GM18517 (cell line): ENCODE results near the gene GLDN.

Experiments used
- ATAC-seq: cut with Tn5 transposase; IDR thresholded peaks from one replicate; pipeline ENCODE4 v1.9.1; 2021; ENCODE audit warnings: mild to moderate bottlenecking, moderate library complexity; ENCODE audit not compliant: unreplicated experiment

GLDN gene

GRCh38 chr15:51322621-51323296 is 18.7 kb upstream of the GLDN start:
- ATAC-seq, result no peak

GRCh38 chr15:51323749-51324148 is 17.7 kb upstream of the GLDN start:
- no peak for ATAC-seq

GRCh38 chr15:51325167-51325566 is 16.3 kb upstream of the GLDN start:
- ATAC-seq, result no peak

- no peak for ATAC-seq
These were observed 14.4 kb upstream of the GLDN start for GRCh38 chr15:51327081-51327480.

GRCh38 chr15:51328926-51329325 is 12.5 kb upstream of the GLDN start:
- ATAC-seq, result no peak

DNA sequence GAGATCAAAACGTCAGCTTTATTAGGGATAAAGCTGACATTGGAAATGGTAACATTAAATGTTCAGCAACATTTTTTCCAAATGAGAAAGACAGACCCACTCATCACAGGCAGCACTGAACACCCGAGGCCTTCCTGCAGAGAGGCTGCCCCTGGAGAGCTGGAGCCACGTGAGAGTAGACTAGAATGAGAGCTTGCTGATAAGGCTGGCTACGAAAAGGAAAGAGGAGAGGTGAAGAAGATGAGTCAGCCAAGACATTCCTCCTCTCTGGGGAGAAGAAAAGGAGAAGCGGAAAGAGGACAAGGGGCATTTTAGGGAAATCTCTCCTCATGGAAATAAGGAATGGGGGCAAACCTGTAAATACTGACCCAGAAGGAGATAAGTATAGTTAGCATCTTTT is 10.3 kb upstream of the GLDN start:
- ATAC-seq, result no peak

DNA sequence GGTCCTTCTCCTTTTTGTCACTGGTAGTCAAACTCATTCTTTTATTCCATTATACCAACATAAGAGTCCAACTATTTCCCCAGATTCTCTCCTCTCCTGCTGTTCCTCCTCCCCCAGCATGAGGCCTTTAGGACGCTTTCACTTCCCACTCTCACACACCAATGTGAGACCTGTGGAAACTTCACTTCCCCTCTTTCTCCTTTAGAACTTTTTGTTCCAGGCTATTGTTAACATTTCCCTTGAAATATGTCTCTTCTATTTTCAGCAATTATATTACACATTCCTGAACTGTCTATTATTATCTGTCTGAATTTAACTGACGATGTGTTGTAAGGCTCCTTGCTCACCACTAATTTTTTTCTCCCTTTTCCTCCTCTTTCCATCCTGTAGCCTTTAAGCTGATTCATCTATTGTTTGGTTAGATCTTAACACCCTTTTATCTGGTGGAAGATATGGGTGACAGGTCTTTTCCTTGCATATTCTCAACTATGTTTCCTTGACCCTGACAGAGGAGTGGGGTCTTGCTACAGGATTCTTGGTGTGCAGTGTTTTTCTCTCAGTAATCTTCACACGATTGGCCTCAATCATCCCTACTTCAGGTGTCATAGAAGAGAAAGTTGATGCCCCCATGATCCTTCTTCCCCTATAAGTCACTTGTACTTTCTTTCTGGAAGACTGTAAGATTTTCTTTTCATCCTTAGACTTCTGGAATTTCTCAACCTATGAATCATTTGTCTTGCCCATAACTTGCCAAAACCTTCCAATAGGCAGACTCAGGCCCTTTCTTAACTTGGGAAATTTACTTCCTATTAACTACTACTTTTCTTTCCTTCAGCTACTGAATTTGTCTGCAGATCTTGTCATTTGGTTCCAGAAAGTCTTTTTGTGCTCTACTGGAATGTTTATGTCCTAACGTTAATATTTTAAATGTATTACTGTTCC is 9.0 kb upstream of the GLDN start:
- ATAC-seq, result no peak

- no peak for ATAC-seq
These were observed 7.9 kb upstream of the GLDN start for GRCh38 chr15:51333571-51333970.

- no peak for ATAC-seq
These were observed 7.4 kb upstream of the GLDN start for GRCh38 chr15:51334011-51334451.

GRCh38 chr15:51335087-51335486 is 6.4 kb upstream of the GLDN start:
- no peak for ATAC-seq

- no peak for ATAC-seq
These were observed 5.7 kb upstream of the GLDN start for GRCh38 chr15:51335538-51336410.

DNA sequence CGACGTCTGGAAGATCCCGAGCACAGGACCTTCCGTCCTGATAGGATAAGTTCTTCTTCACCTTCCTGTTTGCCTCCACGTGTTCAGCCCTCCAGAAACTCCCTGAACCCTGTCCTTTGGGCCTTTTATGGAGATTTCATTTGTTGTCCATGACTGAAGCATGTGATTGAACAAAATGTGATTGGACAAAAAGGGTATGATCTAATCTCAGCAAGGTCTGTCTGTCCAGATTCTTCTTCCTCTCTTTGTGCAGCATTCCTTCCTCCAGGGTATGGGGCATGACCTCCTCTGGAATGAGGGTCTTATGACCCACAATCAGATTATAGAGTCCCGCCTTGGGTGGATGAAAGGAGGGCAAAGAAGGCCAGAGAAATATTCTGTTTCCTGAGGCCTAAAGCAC is 3.0 kb upstream of the GLDN start, which contains the start of gene CYP19A1:
Gene CYP19A1 (minus strand): TSS at position 101 of the 400 bp plus-strand sequence. CDS start 95,684 bp downstream, outside the sequence.
- ATAC-seq, result no peak

DNA sequence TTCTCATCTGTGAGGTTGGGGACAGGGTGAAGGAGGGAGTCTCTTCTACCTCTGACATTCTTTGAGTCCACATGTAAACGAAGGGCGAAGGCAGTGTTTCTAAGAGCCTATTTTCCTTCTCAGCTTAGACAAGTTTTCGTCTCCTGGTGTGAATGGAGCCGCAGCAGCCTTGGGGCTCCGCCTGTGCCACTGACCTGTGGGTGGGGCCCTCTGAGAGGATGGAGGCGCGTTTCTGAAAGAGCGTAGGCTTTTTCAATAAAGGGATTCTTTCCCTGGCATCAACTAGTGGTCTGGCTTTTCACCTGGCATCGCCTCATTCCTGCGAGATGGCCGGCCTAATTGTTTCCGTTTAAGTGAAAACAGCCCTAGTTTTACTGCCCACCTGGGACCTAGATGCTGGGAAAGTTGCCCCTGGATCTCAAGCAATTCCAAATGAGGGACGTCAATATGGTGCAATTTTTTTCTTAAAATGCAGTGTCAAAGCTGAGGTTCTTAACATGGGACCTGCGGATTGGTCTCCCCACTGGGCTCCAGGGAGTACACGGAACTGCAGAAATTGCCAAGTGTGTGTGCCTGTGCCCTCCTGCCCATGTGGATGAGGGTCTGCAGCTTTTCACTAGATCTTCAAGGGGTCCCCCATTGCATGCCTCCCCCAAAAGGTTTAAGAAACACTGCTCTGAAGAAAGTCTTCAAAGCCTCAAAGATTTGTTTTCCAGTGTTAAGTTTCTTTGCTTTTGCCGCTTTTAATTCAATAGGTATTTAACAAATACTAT is 958 bp downstream of the GLDN start:
- ATAC-seq, result no peak

- no peak for ATAC-seq
These were observed 2.0 kb downstream of the GLDN start for GRCh38 chr15:51343466-51343865.

GRCh38 chr15:51346136-51346535 is 4.7 kb downstream of the GLDN start:
- ATAC-seq, result no peak

DNA sequence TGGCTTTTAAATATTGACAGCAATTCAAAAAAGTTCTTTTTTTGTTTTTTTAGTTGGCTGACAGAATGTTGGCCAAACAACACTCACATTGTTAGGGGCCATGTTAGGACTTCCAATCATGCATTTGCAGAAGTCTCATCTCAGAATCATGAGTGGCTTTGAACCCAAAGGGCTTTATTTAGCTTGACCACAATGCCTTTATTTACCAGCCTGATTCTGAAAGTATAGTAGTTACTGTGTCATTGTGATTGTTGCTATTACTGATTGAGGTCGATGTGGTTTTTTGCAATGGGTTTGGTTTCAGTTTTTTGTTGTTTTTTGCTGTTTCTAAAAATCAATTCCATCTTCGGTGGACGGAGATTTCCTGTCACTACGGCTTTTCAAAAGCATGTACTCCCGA is 7.2 kb downstream of the GLDN start:
- ATAC-seq, result peak; percentile 99

DNA sequence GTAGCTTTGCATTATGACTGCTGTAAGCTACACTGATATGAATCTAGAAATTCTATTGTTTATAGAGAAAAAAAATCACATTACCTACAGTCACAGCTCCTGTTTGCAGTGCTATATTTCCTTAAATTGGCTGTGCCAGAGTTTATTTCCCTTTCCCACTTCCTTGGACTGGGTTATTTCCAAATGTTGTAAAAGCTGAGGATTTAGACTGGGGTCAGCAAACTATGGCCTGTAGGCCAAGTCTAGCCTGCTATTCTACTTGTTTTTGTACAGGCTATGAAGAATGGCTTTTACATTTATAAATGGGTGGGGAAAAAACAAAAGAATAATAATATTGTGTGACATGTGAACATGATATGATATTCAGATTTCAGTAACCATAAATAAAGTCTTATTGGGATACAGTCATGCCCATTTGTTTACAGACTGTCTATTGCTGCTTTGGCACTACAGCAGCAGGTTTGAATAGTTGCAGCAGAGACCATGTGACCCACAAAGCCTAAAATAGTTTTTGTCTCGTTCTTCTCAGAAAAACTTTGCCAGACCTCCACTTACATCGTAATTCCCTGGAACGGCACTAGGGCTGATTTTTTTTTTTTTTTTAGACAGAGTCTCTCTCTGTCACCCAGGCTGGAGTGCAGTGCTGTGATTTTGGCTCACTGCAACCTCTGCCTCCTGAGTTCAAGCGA is 7.8 kb downstream of the GLDN start:
- ATAC-seq, result no peak

- no peak for ATAC-seq
These were observed 9.3 kb downstream of the GLDN start for GRCh38 chr15:51350723-51351122.

DNA sequence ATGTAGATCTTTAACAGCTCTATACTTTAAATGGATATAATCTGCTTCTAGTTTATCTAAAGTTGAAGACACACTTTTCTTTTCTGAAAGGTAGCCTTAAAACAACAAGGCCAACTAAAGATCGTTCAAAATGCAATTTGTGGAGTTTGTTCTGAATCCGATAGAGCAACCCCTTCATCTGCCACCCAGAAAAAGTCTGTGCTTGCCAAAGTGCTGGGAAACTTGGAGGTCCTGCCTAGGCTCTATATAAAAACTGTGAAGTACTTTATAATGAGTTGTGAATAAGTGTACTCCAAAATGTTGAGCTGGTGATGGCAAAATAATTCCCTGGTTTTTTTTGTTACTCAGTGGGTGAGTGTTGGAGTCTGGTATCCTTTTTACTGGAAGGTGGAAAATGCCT is 12.5 kb downstream of the GLDN start:
- no peak for ATAC-seq

DNA sequence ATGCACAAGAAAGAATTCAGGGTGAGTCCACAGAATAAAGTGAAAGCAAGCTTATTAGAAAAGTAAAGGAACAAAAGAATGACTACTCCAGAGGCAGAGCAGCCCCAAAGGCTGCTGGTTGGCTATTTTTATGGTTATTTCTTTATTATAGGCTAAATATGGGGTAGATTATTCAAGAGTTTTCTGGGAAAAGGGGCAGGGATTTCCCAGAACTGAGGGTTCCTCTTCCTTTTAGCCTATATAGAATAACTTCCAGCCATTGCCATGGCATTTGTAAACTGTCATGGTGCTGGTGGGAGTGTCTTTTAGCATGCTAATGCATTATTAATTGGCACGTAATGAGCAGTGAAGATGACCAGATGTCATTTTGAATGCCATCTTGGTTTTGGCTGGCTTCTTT is 13.6 kb downstream of the GLDN start:
- ATAC-seq, result no peak
